HG02870 (cell line): Measurements from ENCODE around the gene SYNPO2.
"Not testable (repeated sequence)": the region's sequence is repeated elsewhere in the genome, so short reads cannot be mapped to it uniquely, and the experiment has no call there.

Source experiments
- ATAC-seq: cut with Tn5 transposase; IDR thresholded peaks from one replicate; pipeline ENCODE4 v1.9.1; 2021; ENCODE audit warnings: mild to moderate bottlenecking, moderate library complexity; ENCODE audit not compliant: unreplicated experiment

The SYNPO2 gene

GRCh38 chr4:119028296-119028695 is 139.6 kb downstream of the SYNPO2 start:
- ATAC-seq = no peak

- no peak for ATAC-seq
Observed at GRCh38 chr4:119029847-119030535, 141.3 kb downstream of the SYNPO2 start.

DNA sequence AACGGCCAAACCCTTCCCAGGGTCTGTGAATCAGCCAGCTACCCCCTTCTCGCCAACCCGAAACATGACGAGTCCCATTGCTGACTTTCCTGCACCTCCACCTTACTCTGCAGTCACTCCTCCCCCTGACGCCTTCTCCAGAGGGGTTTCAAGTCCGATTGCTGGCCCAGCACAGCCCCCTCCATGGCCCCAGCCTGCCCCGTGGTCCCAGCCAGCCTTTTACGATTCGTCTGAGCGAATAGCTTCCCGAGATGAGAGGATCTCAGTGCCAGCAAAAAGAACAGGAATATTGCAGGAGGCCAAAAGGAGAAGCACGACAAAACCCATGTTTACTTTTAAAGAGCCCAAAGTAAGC is 141.9 kb downstream of the SYNPO2 start:
- ATAC-seq = no peak

DNA sequence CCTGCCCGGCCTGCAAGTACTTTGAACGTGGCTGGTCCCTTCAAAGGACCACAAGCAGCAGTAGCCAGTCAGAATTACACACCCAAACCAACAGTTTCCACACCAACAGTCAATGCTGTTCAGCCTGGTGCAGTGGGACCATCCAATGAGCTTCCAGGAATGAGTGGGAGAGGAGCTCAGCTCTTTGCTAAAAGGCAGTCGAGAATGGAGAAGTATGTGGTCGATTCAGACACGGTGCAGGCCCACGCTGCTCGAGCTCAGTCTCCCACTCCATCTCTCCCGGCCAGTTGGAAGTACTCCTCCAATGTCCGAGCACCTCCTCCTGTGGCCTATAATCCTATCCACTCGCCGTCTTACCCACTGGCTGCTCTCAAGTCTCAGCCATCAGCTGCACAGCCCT is 142.6 kb downstream of the SYNPO2 start:
- no peak for ATAC-seq

DNA sequence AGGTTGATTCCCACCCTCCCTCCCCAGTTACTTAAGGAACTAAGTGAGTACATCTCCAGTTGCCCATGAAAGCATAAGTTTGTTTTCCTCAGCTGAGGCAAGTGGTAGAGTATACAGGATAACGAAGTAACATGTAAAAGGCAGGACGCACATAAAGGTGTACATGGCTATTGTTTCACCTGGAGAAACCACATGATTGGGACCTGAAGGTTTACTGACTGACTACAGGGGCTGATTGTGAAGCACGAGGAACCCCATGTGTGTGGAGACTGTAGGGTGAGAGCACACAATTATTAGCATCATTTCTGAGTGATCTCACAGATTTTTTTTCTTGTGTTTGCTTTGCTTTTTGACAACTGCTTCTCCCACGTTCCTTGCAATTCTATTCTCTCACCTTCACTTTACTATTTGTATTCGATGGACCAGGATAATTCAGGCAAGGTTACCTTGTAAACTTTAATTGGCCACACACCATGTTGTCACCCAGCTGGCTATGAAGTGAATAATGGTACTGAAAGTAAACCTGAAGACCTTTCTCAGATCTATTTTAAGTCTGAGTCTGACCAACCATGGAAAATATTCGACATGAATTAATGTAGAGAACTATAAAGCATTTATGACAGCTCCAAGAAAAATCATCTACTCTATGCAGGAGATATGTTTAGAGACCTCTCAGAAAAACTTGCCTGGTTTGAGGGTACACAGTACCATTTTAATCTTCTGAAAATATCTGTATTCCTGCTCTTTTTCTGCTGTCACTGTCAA is 144.4 kb downstream of the SYNPO2 start:
- peak; percentile 50 for ATAC-seq

GRCh38 chr4:119034276-119035008 is 145.8 kb downstream of the SYNPO2 start:
- no peak for ATAC-seq

DNA sequence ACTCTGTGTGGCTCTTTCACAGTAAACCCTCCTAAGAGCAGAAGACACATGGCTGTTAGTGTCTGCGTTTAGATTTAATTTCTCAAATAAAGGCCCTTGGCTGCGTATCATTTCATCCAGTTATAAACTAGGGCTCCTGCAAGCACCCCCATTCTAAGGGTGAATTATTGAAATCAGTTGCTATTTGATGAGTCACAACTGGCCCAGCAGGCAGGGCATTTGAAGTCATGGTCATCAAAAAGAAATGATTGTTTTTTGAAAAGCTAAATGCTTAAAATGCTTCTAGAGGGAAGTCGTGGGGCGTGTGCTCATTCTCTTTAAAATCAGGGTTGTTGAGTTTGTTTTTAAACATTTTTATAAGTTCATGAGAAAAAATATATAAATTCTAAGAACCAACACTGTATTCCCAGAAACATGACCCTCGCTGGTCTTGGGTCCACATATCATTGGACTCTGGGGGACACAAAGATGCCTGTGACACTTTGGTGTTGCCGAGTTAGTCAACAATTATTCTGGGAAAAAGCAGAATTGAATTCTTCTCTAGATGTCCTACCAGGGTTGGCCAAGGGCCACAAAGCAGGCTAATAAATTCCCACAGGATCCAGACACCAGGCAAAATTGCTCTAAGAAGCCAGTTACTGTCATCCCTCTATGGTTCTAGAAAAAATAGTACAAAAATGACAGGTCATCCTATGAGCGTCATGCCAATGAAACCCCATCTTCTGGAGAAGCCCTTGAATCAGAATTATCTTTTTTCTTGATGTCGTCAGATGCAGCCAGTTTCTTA is 147.5 kb downstream of the SYNPO2 start:
- no peak for ATAC-seq

- no peak for ATAC-seq
Observed at GRCh38 chr4:119037709-119038108, 149.1 kb downstream of the SYNPO2 start.

GRCh38 chr4:119038116-119038841 is 149.6 kb downstream of the SYNPO2 start:
- ATAC-seq = peak; percentile 64

GRCh38 chr4:119039160-119039559 is 150.5 kb downstream of the SYNPO2 start:
- ATAC-seq = no peak

DNA sequence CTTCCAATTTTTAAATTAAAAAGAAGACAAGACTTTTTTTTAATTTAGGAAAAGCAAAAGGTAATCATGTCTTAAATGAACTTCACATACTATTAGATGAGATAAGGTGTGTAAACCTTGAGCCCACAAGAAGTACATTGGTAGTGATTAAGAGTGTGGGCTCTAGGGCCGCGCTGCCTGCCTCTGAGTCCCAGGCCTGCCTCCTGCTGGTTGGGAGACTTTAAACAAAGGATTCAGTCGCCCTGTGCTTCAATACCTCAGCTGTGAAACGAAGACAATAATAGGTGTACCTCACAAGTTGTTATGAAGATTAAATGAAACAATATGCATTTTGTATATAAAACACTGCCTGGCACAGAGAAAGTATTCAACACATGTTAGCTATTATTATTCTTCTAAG is 151.1 kb downstream of the SYNPO2 start:
- ATAC-seq = no peak

DNA sequence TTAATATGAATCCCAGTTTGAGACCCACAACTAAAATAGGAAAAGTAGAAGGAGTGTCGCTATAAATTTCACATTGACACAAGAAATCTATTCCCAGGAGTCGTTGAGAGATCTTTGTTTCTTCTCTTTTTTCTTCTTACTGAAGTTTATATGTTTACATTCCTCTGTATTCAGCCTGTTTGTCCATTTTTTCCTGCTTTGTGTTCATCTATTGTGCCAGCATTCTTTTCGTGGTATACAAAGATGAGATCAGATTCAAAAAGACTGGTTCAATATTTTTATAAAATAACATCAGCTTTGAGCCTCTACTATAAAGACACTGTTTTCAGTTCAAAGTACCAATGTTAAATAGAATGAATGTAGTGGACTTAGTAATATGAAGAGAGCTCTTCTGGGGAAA is 151.6 kb downstream of the SYNPO2 start:
- ATAC-seq = no peak

- no peak for ATAC-seq
Observed at GRCh38 chr4:119040694-119041185, 152.1 kb downstream of the SYNPO2 start.

DNA sequence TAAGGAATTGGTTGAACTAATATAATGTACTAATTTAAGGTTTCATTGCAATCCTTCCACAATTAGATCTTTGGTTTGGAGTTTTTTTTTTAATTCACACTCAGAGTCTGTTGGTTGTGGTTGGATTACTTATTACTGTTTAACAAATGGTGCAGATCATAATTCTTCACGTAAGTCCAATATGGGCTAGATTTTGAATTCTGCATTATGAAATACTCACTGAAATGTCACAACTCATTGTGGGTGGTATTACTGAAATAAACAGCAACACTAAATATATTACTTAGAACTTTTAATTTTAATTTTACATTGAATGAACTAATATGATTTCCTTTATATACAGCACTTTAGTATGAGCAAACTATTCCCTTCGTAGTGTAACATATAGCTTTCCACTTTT is 152.7 kb downstream of the SYNPO2 start:
- no peak for ATAC-seq

- ATAC-seq = peak; percentile 64
Observed at GRCh38 chr4:119041951-119042560, 153.4 kb downstream of the SYNPO2 start.

GRCh38 chr4:119046263-119046662 is 157.6 kb downstream of the SYNPO2 start:
- no peak for ATAC-seq

GRCh38 chr4:119047059-119047458 is 158.4 kb downstream of the SYNPO2 start:
- not testable (repeated sequence) for ATAC-seq

DNA sequence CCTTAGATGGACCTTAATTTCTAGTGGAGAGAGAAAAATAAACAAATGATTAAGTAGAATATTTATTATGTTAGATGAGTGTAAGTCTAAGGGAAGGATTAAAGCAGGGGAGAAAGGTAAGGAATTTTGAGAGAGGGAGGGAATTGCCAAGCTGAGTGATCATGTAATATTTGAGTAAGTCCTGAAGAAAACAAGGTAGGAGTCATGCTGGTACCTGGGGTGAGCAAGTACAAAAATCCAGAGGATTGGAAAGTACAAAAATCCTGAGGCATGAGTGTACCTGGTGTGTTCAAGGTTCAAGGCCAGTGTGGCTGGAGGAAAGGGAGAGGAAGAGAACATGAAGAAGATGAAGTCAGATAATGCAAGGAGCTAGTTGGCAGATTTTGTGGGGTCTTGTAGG is 159.8 kb downstream of the SYNPO2 start:
- no peak for ATAC-seq

GRCh38 chr4:119049342-119049741 is 160.7 kb downstream of the SYNPO2 start:
- no peak for ATAC-seq
